Right cardiac atrium (tissue), 5 donors: Measurements from ENCODE around the gene TOMM34. TPM values are rescaled to one million over a fixed set of nuclear protein-coding genes. Genes with fewer than 3 reads are reported as not detected.

Experiments used
- ATAC-seq, 2 donors: fragments of 200-7000 bp; cut with Tn5 transposase; one replicate each; pipeline versions ENCODE4 v1.8.0 to v1.9.1; 2020; ENCODE audit warnings: moderate library complexity in 2 of 2, mild to moderate bottlenecking in 1 of 2
- DNase-seq, 3 donors: peaks; one replicate each; pipeline ENCODE4 v3.0.0-alpha.2; 2020
- H3K27ac ChIP-seq: one replicate; pipeline ENCODE4 v1.5.1; 2013; ENCODE audit warnings: mild to moderate bottlenecking, low read length, control low read depth, moderate library complexity
- H3K27me3 ChIP-seq: one replicate; pipeline ENCODE4 v1.6.1; 2013; ENCODE audit not compliant: control insufficient read depth, insufficient read depth
- H3K4me1 ChIP-seq: one replicate; pipeline ENCODE4 v1.6.1; 2013; ENCODE audit warnings: low read length; ENCODE audit not compliant: control insufficient read depth, insufficient read depth
- H3K4me3 ChIP-seq: one replicate; pipeline ENCODE4 v1.5.1; 2013; ENCODE audit warnings: low read length, control low read depth
- H3K9me3 ChIP-seq: one replicate; pipeline ENCODE4 v1.6.1; 2013; ENCODE audit warnings: low read length; ENCODE audit not compliant: control insufficient read depth
- WGBS: extraction: QIAGEN DNeasy Blood & Tissue Kit; methylation state at CpG from one replicate; pipeline ENCODE4 v1.1.7; 2013; 5-methylcytosine and 5-hydroxymethylcytosine counted together
- intact Hi-C, 4 donors: fragments of 100-400 bp; cut with DNase I; formaldehyde crosslinking; loops; one replicate each; pipeline versions ENCODE4 v1.11.0 to v1.14.0; 2022 to 2023
- polyA plus RNA-seq: library from polyadenylated mRNA; stranded (reverse); fragments of 200-250 nt; gene quantifications from one replicate; pipeline ENCODE4 v1.2.3, GENCODE V29; 2013
- total RNA-seq, 4 donors: library from RNA; stranded (reverse); fragmentation: NEBNext Ultra II Directional; extraction: Animal tissue kit (Norgen Biotek cat#: 25700); gene quantifications; one replicate each; pipeline ENCODE4 v1.2.1, GENCODE V29; 2021
- donor health status: healthy with polysubstance abuse.
- donor health status: DM: no; HTN: yes; CAD: no.
- donor health status: DM: no; HTN: no; CAD: no.
- donor health status: DM: no; HTN: yes; CAD: no; lungs with severe emphysema.
- donor health status: DM: yes; HTN: yes; CAD: no.

The TOMM34 gene
- total and polyA plus RNA-seq, 5 donors = 11.1 to 16.8 (median 12.1) TPM

GRCh38 chr20:44928595-44928994 lies 31.6 kb downstream of the TOMM34 start:
- intact Hi-C loops = no loop called here
- H3K4me1 ChIP-seq = no peaks in the 10 kb centered on the region
- no peak overlapping the region for H3K4me3 ChIP-seq
- DNase-seq (no peak), ATAC-seq (no peak)
- no peak overlapping the region for H3K27ac ChIP-seq
- H3K27me3 ChIP-seq = no peaks in the 10 kb centered on the region
- WGBS = 83% methylated on average over 3 of the region's 3 CpGs
- H3K9me3 ChIP-seq = no peaks in the 10 kb centered on the region

- Histone ChIP-seq H3K4me3 (no peak overlapping the region), H3K27ac (no peak overlapping the region), H3K27me3 (no peaks in the 10 kb centered on the region), H3K9me3 (no peaks in the 10 kb centered on the region), H3K4me1 (no peaks in the 10 kb centered on the region)
- ATAC-seq (no peak), DNase-seq (no peak)
- intact Hi-C loops = no loop called here
- 71% methylated on average over 4 of the region's 4 CpGs for WGBS
Observed at GRCh38 chr20:44924541-44924940, 35.7 kb downstream of the TOMM34 start.

GRCh38 chr20:44921447-44921846 lies 38.8 kb downstream of the TOMM34 start:
- ATAC-seq (no peak), DNase-seq (no peak)
- Histone ChIP-seq H3K27ac (no peak overlapping the region), H3K4me1 (no peaks in the 10 kb centered on the region), H3K9me3 (no peaks in the 10 kb centered on the region), H3K27me3 (no peaks in the 10 kb centered on the region), H3K4me3 (no peak overlapping the region)
- 98% methylated on average over 14 of the region's 14 CpGs for WGBS
- intact Hi-C loops = no loop called here

GRCh38 chr20:44918761-44919160 lies 41.4 kb downstream of the TOMM34 start:
- Histone ChIP-seq H3K9me3 (no peaks in the 10 kb centered on the region), H3K27ac (no peak overlapping the region), H3K4me3 (no peak overlapping the region), H3K27me3 (no peaks in the 10 kb centered on the region), H3K4me1 (no peaks in the 10 kb centered on the region)
- DNase-seq (no peak), ATAC-seq (no peak)
- intact Hi-C loops = no loop called here
- WGBS = 93% methylated on average over 10 of the region's 10 CpGs

GRCh38 chr20:44918342-44918741 lies 41.9 kb downstream of the TOMM34 start:
- H3K4me1 ChIP-seq = no peaks in the 10 kb centered on the region
- intact Hi-C loops = no loop called here
- H3K9me3 ChIP-seq = no peaks in the 10 kb centered on the region
- ATAC-seq = no peak
- no peak overlapping the region for H3K27ac ChIP-seq
- no peaks in the 10 kb centered on the region for H3K27me3 ChIP-seq
- 97% methylated on average over 3 of the region's 3 CpGs for WGBS
- DNase-seq = no peak
- no peak overlapping the region for H3K4me3 ChIP-seq

- Histone ChIP-seq H3K4me1 (no peaks in the 10 kb centered on the region), H3K27me3 (no peaks in the 10 kb centered on the region), H3K4me3 (no peak overlapping the region), H3K9me3 (no peaks in the 10 kb centered on the region), H3K27ac (no peak overlapping the region)
- ATAC-seq (no peak), DNase-seq (no peak)
- 96% methylated on average over 2 of the region's 2 CpGs for WGBS
- intact Hi-C loops = no loop called here
Observed at GRCh38 chr20:44917399-44917798, 42.8 kb downstream of the TOMM34 start.

GRCh38 chr20:44916586-44916985 lies 43.6 kb downstream of the TOMM34 start:
- no peak for ATAC-seq
- no peak overlapping the region for H3K4me3 ChIP-seq
- H3K9me3 ChIP-seq = no peaks in the 10 kb centered on the region
- no peaks in the 10 kb centered on the region for H3K27me3 ChIP-seq
- intact Hi-C loops = no loop called here
- no peak overlapping the region for H3K27ac ChIP-seq
- H3K4me1 ChIP-seq = no peaks in the 10 kb centered on the region
- WGBS = 92% methylated on average over 12 of the region's 12 CpGs
- no peak for DNase-seq

- no peak for ATAC-seq
- intact Hi-C loops = no loop called here
- no peak overlapping the region for H3K27ac ChIP-seq
Observed at GRCh38 chr20:44914924-44915323, 45.3 kb downstream of the TOMM34 start.

GRCh38 chr20:44912189-44912588 lies 48.0 kb downstream of the TOMM34 start:
- Histone ChIP-seq H3K4me1 (no peaks in the 10 kb centered on the region), H3K27ac (no peak overlapping the region), H3K27me3 (no peaks in the 10 kb centered on the region), H3K4me3 (no peak overlapping the region), H3K9me3 (no peaks in the 10 kb centered on the region)
- ATAC-seq = no peak
- WGBS = 97% methylated on average over 2 of the region's 2 CpGs
- DNase-seq = no peak
- intact Hi-C loops = no loop called here

More at GRCh38 chr20:44914924-44915323, 45.3 kb downstream of the TOMM34 start:
- H3K9me3 ChIP-seq = no peaks in the 10 kb centered on the region
- DNase-seq = no peak
- WGBS = 65% methylated on average over 1 of the region's 1 CpG
- no peak overlapping the region for H3K4me3 ChIP-seq
- H3K27me3 ChIP-seq = no peaks in the 10 kb centered on the region
- no peaks in the 10 kb centered on the region for H3K4me1 ChIP-seq

GRCh38 chr20:44911264-44911921 lies 48.8 kb downstream of the TOMM34 start:
- intact Hi-C loops = no loop called here
- peak in 2 of 3 donors; percentile 68 to 73 for DNase-seq

GRCh38 chr20:44910690-44911262 lies 49.4 kb downstream of the TOMM34 start:
- H3K4me1 ChIP-seq = no peaks in the 10 kb centered on the region
- whole genome bisulfite sequencing = 72% methylated on average over 17 of the region's 17 CpGs
- H3K27me3 ChIP-seq = no peaks in the 10 kb centered on the region
- no peaks in the 10 kb centered on the region for H3K9me3 ChIP-seq
- no peak overlapping the region for H3K27ac ChIP-seq
- no peak overlapping the region for H3K4me3 ChIP-seq
- DNase-seq (no peak), ATAC-seq (no peak)
- intact Hi-C loops = no loop called here

More at GRCh38 chr20:44911264-44911921, 48.8 kb downstream of the TOMM34 start:
- Histone ChIP-seq H3K4me3 (no peak overlapping the region), H3K27ac (no peak overlapping the region), H3K27me3 (no peaks in the 10 kb centered on the region), H3K9me3 (no peaks in the 10 kb centered on the region), H3K4me1 (no peaks in the 10 kb centered on the region)
- 67% methylated on average over 21 of the region's 21 CpGs for WGBS
- ATAC-seq = peak in 1 of 2 donors; percentile 9
